ENCODE measurements around the gene TMEM18. TPM values are rescaled to one million over a fixed set of nuclear protein-coding genes. Genes with fewer than 3 reads are reported as not detected.
"Not testable (repeated sequence)": the region's sequence is repeated elsewhere in the genome, so short reads cannot be mapped to it uniquely, and the experiment has no call there.

TMEM18 gene
- 19.8 TPM for total RNA-seq
- long read RNA-seq, transcript TMEM18-201 (5 exons, 2,762 nt), result major isoform, 20 of 51 reads
- long read RNA-seq, transcript TMEM18-205 (6 exons, 2,572 nt), result minor isoform, 9 of 51 reads
- long read RNA-seq, partial matches to known transcripts, result 0 of 51 reads
- long read RNA-seq, other reads (novel, unspliced or antisense), result 20 of 51 reads

- no peak for DNase-seq (ENCODE audit: low spot score)
Measured at GRCh38 chr2:677056-677958, at the start of gene TMEM18. Gene TMEM18 (minus strand): TSS chr2:677406. CDS start chr2:677345, 61 bp downstream.

- no peak for DNase-seq (ENCODE audit: low spot score)
Measured at GRCh38 chr2:726169-726568, 49.0 kb upstream of the TMEM18 start.

- no peak for DNase-seq (ENCODE audit: low spot score)
Measured at GRCh38 chr2:725468-725867, 48.3 kb upstream of the TMEM18 start.

DNA sequence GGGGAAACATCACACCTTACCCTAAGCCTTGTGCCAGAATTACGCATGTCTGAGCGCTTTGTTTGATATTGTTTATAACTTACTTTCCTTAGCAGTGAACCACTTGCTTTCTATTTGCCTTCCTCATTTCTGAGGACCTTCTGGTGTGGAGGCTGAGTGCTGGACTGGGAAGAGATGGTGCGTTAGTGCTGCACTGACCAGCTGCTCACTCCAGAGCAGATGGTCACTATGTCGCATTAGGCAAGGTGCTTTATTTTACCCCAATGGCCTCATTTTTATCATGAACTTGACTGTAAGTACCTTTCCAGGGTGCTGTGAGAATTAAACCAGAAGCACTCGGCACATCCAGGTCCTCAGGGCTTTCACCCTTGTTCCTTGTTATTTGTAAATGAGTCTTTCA lies 46.6 kb upstream of the TMEM18 start:
- DNase-seq (ENCODE audit: low spot score), result no peak

DNA sequence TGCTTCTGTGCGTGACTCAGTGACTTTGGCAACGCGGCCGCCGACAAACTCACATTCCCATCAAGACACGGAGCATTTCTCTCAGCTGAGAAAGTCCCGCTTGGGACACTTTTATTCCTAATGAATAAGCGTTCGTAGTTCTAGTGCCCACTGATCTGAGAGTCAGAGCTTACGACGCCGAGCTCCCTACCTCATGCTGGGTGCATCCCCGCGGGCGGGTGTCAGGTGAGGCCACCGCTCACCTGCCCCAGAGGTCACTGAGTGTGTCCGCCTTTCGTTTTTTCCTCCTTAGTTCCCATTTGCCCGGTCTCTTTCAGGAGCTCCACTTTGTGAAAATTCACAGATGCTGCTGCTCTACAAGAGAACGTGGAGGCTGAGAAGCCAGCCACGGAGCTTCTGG lies 43.6 kb upstream of the TMEM18 start:
- DNase-seq (ENCODE audit: low spot score), result no peak

- no peak for DNase-seq (ENCODE audit: low spot score)
Measured at GRCh38 chr2:719734-720133, 42.5 kb upstream of the TMEM18 start.

- DNase-seq (ENCODE audit: low spot score), result no peak
Measured at GRCh38 chr2:719191-719590, 42.0 kb upstream of the TMEM18 start.

GRCh38 chr2:717661-718060 lies 40.5 kb upstream of the TMEM18 start:
- DNase-seq (ENCODE audit: low spot score), result no peak

GRCh38 chr2:715854-716560 lies 38.8 kb upstream of the TMEM18 start:
- no peak for DNase-seq (ENCODE audit: low spot score)

- DNase-seq (ENCODE audit: low spot score), result no peak
Measured at GRCh38 chr2:715038-715437, 37.8 kb upstream of the TMEM18 start.

- no peak for DNase-seq (ENCODE audit: low spot score)
Measured at GRCh38 chr2:714005-714741, 37.0 kb upstream of the TMEM18 start.

DNA sequence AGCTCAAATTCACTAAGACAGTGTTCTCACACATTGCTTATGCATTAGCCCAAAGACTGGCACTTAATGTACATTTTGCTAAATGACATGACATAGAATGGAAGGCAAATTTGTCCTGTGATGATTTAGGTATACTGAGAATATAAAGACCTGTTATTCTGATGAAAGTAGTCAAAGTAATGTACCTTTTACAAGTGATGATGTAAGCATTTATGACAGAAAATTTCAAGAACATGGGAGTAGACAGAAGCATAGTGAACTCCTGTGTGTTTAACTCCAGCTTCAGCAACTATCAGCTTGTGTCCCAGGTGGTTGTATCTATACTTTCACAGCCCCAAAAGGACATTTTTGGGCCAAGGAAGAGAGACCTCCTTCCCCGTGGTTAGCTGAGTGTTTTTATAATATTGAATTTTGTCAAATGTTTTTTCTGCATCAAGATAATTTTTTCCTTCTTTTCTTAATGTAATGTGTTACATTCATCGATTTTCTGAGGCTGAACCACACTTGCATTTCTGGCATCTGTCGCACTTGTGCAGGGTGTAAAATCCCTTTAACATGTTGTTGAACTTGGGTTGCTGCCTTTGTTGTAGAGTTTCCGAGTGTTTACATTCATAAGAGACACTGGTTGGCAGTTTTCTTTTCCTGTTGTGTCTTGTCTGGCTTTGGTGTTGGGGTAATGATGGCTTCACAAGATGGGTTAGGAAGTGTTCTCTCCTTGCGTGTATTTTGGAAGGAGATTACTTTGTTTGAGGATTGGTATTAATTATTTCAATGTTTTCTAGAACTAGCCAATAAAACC lies 33.9 kb upstream of the TMEM18 start:
- DNase-seq (ENCODE audit: low spot score), result no peak

DNA sequence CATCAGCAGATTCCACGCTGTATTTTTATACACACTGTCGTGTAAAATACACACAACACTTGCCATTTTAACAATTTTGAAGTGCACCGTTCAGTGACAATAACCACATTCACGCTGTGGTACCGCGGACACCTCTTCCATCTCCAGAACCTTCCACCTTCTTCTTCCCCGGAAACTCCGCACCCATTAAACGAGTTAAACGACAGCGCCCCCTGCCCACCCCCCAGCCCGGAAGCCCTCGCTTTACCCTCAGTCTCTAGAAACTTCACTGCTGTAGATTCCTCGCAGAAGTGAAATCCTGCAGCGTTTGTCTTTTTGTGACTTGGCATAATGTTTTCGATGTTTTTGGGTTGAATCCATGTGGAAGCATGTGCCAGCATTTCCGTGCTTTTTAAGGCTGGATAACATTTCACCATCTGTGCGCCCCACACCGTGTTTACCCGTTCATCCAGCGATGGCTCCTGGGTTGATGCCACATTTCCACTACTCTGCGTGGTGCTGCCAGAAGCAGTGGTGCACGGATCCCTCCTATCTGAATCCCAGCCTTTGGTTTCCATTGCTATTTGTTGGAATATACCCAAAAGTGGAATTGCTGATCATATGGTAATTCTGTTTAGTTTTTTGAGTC lies 32.0 kb upstream of the TMEM18 start:
- DNase-seq (ENCODE audit: low spot score), result no peak

- DNase-seq (ENCODE audit: low spot score), result no peak
Measured at GRCh38 chr2:708667-709066, 31.5 kb upstream of the TMEM18 start.

- DNase-seq (ENCODE audit: low spot score), result no peak
Measured at GRCh38 chr2:705971-706511, 28.8 kb upstream of the TMEM18 start.

- DNase-seq (ENCODE audit: low spot score), result not testable (repeated sequence)
Measured at GRCh38 chr2:702765-703164, 25.6 kb upstream of the TMEM18 start.

- DNase-seq (ENCODE audit: low spot score), result no peak
Measured at GRCh38 chr2:696999-697627, 19.9 kb upstream of the TMEM18 start.

- DNase-seq (ENCODE audit: low spot score), result no peak
Measured at GRCh38 chr2:696463-696862, 19.3 kb upstream of the TMEM18 start.

DNA sequence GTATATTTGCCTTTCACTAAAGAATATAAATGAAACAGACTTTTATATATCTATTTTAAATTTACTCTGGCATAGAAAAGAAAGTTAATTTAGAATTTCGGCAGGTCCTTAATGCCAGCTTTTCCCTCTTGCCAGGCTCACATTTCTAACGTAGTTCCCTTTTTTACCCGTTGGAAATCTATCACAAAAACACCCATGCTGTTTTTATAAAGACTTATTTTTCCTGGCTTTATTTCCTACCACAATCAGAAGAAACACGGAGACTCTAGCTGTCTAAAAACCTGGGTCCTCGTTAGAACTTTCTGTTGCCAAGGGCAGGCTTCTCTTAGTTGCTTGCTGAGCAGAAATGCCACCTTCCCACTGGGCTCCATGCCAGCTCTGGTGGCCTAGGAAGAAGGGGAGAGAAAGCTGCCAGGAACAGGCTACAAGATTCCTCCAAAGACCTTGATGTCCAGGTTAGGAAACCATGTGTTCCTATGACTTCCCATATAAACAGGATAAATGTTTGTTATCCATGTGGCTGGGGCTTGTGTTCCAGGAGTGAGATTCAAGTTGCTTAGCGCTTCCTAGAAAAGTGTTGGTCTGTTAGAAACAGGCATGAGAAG lies 17.8 kb upstream of the TMEM18 start:
- no peak for DNase-seq (ENCODE audit: low spot score)

Measured in mesenteric fat pad (tissue), 1 donor.